Measurements from ENCODE around the gene NOD2.
A peak's percentile ranks its signal among the peaks of the same experiment; 100 is the strongest.

NOD2 gene

DNA sequence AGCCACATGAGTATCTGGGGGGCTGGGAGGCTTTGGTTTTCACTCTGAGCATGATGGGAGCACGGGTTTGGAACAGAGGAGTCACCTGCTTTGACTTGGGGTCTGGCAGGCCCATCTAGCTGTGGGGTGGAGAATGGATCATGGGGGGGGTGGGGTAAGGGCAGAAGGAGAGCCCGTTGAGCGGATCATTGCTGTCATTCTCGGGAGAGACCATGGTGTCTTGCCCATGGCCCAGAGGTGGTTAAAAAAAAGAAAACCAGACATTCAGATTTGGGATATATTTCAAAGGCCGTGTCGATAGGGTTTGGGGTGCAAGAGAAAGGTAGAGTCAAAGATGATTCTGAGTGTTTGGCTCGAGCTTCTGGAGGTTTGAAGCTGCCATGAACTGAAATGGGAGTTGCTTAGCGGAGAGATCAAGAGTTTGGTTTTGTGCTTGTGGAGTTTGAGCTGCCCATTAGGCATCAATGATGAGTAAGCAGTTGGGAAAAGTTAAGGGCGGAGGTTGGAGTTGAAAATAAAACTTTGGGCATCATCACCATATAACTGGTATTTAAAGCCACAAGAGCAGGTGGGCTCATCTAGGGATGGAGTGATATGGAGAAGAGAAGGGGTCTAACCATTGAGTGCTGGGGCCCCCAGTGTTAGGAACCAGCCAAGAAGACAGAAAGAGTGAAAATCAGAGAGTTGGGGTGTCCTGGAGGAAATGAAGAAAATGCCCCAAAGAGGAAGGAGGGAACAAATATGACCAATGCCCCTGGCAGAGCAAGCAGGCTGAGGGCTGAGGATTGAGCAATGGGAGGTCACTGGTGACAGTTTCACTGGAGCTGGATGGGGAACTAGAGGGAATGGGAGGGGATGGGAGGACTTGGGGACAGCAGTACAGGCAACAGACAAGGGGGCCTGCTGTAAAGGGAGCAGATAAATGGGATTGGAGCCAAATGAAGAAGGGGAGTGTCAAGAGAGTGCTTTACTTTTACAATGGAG, 1.9 kb downstream of the NOD2 start:
- peak in 1 of 2 donors; percentile 70 for DNase-seq

DNA sequence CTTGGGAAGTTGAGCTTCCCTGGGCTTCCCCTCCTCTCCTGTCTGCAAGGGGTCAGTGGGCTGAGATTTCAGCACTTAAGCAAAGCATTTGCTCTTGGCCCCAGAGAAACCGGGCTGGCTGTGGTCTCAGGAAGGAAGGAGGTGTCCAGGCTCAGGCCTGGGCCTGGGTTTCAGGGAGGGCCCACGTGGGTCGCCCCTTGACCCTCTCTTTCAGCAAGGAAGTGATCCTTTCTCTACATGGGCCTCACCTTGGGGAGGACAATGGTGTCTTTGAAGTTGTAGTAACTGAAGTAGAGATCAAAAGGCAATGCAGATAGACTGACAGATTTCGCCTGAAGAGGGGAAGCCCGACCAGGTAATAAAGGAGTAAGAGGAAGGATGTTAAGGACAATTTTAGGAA, 2.7 kb downstream of the NOD2 start:
- DNase-seq: peak in 1 of 2 donors; percentile 48

DNA sequence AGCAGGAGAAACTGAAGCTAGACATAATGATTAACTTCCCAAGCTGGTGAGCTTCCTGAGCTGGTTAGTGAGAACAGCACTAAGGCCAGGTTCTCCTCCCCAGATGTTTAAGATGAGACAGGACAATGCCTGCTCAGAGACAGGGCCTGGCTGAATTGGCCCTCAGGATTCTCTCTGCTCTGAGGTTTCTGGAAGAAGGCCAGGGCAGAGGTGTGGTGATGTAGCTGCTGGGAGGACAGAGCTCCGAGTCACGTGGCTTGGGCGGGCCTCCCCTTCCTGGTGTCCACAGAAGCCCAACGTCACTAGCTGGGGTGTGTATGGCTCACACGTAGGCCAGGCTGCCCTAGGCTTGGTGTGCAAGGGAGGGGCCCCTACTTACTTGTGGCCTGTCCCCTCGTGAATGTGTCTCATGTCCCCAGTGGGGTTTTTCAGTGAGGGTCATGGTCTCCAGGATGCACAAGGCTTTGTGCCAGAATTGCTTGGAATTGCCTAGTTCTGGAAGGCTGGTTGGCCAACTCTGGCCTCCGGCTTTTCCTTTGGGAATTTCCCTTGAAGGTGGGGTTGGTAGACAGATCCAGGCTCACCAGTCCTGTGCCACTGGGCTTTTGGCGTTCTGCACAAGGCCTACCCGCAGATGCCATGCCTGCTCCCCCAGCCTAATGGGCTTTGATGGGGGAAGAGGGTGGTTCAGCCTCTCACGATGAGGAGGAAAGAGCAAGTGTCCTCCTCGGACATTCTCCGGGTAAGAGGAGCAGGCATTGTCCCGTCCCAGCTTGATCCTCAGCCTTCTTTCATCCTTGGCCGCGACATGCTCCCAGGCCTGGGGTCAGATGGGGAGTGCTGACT, 3.4 kb downstream of the NOD2 start:
- peak; percentile 84 to 90 for DNase-seq

DNA sequence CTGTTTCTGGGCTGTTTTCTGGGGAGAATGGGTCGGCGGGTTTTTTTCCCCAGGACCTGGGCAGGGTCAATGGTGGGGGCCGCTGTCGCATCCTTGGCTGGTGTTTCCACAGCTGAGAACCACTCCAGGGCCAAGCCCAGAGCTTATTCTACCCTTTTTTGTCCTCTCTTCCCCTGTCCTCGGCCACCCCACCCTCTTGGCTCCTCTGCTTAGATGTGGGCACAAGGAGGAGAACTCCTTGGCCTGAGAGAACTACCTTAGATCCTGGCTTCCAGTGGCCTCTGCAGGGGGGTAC, 4.0 kb downstream of the NOD2 start:
- DNase-seq: no peak

DNA sequence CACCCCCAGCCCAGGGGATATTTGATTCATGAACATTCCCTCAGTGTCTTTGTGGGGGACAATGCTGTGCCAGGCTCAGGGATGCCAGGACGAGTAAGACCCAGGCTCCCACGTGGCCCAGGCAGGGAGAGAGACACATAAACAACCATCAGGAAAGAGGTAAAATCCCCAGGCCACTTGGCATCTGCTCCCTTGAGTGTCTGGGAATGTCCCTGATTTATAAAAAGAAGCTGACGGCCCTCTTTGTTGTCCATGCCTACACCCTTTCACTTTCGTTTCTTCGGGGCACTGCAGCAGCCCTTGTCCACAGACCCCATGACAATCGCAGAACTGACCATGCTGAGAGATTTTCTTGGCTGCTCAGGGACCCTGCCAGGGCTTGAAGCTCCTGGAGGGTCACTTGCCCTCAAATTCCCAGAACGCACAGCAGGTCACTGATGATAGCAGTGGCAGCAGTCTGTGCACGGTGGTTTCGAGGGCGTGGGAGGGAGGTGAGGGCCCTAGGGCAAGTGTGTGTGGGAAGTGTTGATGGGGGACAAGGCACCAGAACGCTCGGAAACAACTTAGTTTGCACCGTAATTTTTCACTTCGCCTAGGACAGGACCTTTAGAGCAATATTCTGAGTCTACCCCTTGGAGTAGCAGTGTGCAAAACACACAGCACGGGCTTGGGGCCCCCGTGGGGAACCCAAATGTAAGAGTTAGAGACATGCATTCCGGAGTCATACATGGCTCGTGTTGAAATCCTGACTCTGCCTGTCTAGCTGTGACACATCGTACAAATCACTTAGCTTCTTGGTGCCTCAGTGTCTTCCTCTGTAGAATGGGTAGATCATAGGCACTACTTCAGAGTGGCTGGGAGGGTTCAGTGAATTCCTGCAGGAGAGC, 4.7 kb downstream of the NOD2 start:
- DNase-seq: peak; percentile 46 to 71

DNA sequence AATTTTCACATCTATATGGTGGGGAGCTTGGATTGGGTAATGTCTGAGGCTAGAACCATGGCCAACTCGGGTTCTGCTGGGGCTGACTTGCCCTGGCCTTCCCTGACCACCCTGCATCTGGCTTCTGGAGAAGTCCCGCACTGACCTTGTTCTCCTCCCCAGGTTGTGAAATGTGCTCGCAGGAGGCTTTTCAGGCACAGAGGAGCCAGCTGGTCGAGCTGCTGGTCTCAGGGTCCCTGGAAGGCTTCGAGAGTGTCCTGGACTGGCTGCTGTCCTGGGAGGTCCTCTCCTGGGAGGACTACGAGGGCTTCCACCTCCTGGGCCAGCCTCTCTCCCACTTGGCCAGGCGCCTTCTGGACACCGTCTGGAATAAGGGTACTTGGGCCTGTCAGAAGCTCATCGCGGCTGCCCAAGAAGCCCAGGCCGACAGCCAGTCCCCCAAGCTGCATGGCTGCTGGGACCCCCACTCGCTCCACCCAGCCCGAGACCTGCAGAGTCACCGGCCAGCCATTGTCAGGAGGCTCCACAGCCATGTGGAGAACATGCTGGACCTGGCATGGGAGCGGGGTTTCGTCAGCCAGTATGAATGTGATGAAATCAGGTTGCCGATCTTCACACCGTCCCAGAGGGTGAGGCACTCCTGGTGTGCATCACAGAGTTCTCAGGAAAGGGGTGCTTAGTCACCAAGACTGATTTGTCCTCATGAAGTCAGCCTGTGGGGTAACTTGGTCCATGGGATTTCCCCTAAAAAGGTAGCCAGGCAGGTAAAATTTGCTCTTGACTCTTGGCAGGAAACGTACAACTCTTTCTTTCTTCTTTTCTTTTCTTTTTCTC, 6.1 kb downstream of the NOD2 start:
- DNase-seq: peak; percentile 73 to 79

DNA sequence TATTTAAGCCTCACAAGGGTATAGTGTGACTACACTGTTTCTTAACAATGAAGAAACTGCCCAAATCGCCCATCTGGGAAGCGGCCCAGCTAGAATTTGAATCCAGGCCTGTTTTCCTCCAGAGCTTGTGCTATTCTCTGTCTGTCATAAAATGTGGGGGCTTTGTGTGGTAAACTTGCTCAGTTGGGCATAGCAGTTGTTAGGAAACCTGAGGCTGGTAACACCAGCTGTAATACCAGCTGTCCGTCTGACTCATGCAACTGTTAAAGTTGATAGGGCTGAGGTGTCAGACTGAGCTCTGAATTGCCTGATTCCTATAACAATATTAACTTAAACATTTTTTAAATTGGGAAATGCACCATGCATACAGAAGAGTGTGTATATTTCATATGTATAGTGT, 9.3 kb downstream of the NOD2 start:
- DNase-seq: no peak

DNA sequence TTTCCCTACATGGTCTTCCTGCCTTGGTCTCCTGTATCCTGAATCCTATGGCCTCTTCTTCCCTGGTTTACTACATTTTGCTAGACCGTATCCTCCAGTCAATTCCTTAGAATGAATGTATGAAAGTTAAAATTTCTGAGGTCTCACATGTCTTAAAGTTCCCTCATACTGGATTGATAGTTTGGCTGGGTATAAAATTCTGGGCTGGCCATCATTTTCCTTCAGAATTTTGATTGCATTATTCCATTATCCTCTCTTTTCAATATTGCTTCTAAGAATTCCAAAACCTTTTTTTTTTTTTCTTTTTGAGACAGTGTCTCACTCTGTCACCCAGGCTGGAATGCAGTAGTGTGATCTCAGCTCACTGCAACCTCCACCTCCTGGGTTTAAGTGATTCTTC, 10.8 kb downstream of the NOD2 start:
- no peak for DNase-seq

DNA sequence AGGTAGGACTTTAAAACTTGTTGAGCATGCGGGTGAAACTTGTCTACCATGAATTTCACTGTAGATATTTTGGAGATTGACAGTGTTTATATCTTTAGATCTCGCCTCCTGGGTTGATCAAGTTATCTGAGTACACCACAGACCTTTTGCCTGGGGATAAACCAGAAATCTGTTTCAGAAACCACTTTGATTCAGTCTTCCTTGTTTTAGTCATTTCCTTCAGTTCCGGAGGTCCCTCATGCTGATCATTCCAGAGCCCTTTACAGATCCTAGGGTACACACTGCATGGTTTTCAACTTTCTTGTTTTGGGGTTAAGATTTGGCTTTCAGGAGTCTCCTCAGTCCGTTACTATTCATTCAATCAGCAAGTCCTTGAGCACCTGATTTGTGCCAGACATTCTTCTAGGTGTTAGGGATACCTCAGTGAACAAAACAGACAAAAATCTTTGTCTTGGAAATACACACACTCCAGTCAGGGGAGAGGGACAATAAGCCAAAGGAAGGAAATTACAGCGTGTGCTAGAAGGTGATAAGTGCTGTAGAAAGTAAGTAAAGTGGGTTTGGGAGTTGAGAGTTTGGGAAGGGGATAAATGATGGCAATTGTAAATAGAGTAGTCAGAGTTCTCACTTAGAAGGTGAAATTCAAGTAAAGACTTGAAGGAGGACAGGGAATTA, 12.2 kb downstream of the NOD2 start:
- DNase-seq: no peak

DNA sequence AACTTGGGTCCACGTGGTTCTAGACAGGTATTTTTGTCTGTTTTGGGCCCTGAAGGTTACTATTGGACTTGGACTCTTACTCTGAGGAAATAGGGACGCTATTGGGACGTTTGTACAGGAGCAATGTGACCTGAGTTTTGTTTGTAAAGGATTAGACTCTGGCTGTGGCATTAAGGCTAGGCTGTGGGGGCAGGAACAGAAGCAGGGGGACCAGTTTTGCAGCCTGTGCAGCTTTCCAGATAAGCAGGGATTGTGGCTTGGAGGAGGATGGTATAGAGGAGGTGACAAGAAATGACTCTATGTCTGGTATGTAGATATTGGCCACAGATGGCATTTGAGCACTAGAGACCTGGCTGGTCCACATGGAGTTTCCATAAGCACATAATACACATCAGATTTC, 12.8 kb downstream of the NOD2 start:
- DNase-seq: no peak

DNA sequence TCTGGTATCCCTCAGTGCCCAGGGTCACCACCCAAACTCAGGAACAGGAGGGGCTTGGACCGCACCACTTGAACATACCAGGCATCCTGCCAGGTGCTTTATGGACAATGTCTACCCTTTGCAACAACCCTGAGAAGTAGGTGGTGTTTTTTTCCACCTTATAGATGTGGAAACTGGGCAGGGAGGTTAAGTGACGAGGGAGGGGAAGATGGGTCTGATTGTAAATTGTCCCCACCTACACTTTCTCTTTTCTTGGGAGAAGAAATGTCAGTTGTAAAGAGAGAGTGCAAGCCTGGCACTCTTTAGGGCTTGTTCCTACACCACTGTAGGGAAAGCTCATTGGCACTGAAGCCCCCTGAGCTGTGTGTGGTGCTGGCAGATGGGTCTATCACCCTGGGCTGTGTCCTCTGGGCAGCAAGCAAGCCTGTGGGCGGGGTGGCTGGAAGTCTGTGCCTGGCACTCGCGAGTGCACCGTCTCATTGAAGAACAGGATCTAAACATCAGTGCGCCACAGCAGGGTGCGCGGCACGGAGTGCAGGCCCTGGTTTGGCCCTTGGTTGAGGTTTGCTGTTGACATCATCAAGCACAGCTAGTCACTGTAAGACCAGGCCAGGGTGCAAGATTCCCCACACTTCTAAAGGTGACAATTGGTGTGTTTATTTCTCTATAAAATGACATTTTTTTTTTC, 15.1 kb downstream of the NOD2 start:
- DNase-seq: no peak

DNA sequence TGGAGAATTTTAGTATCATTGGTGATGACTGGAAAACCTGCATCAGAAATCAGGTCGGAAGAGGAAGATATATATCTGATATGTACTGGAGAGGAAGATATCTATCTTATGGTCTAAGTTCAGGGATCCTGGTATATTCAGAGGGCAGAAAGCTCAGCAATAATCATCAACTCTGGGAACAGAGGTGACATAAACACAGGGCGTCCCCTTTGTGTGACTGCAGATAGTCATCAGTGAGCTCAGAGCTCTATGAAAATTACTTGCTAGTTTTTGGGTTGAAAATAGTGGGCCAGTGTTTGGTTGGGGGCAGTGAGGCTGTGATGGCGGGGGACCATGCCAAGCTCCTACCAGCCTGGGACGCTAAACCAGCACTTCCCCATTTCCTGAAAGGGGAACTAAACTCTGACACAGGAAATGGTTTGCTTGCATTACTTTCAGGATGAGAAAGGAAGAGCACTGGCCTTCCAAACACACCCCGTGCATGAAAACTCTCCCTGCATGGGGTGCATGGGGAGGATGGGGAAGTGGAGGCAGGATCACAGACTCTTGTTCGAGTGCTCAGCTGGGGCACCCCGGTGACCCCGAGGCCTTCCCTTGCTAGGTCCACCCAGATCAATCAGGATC, 15.8 kb downstream of the NOD2 start:
- DNase-seq: peak in 1 of 2 donors; percentile 46

DNA sequence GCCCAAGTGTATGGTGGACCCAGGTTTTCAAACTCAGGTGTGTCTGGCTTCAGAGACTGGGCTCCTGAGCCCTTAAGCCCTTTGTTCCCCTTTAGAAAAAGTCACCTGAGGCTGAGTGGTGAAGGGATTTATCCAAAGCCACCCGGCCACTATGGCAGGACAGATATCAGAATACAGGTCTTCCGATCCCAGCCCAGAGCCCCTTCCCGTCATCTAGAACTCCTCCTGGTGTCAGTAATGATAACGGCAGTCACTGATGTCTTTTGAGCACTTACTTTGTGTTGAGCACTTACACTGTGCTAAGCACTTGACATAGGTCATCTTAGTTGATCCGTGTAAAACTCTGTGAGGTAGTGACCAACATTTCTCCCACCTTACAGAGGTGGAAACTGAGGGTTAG, 16.6 kb downstream of the NOD2 start:
- DNase-seq: no peak

DNA sequence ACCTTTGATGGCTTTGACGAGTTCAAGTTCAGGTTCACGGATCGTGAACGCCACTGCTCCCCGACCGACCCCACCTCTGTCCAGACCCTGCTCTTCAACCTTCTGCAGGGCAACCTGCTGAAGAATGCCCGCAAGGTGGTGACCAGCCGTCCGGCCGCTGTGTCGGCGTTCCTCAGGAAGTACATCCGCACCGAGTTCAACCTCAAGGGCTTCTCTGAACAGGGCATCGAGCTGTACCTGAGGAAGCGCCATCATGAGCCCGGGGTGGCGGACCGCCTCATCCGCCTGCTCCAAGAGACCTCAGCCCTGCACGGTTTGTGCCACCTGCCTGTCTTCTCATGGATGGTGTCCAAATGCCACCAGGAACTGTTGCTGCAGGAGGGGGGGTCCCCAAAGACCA, 17.6 kb downstream of the NOD2 start:
- no peak for DNase-seq

DNA sequence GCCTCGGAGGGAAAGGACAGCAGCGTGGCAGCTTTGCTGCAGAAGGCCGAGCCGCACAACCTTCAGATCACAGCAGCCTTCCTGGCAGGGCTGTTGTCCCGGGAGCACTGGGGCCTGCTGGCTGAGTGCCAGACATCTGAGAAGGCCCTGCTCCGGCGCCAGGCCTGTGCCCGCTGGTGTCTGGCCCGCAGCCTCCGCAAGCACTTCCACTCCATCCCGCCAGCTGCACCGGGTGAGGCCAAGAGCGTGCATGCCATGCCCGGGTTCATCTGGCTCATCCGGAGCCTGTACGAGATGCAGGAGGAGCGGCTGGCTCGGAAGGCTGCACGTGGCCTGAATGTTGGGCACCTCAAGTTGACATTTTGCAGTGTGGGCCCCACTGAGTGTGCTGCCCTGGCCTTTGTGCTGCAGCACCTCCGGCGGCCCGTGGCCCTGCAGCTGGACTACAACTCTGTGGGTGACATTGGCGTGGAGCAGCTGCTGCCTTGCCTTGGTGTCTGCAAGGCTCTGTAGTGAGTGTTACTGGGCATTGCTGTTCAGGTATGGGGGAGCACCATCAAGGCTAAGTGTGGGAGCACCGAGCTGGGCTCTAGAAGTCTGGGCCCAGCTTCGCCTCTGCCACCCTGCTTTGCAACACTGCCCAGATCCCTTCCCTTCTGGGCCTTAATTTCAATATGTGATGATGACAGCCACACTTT, 18.6 kb downstream of the NOD2 start:
- DNase-seq: no peak

DNA sequence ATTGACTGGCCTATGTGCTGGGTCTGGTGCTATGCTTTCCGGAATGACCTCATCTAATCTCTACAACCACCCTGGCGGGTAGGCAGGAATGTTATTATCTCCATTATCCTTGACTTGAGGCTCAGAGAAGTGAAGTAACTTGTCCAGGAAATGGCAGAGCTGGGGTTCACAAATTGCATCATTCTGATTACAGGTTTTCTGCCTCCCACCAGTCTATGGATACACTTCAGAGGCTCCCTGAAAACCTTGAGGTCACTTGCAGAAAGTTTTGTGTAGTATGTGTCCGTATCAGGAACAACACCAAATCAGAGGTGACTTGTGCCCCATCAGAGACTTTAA, 19.1 kb downstream of the NOD2 start:
- no peak for DNase-seq

DNA sequence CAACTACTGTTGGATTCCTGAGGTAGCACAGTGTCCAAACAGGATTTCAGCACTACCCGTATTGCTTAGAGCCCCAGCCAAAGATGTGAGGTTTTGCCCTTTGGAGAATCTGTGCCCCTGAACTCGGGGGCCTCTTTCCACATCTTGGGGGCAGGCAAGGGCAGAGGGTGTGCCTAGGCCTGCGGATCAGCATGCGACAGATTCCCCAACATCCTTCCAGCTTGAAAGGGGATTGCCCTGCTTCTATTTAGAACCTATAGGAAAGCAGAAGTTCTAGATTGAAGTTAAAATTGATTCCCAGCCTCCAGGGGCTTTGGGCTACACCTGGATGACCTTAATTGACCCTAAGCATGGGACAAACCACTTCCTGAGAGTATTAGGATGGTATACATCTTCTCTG, 19.6 kb downstream of the NOD2 start:
- no peak for DNase-seq

DNA sequence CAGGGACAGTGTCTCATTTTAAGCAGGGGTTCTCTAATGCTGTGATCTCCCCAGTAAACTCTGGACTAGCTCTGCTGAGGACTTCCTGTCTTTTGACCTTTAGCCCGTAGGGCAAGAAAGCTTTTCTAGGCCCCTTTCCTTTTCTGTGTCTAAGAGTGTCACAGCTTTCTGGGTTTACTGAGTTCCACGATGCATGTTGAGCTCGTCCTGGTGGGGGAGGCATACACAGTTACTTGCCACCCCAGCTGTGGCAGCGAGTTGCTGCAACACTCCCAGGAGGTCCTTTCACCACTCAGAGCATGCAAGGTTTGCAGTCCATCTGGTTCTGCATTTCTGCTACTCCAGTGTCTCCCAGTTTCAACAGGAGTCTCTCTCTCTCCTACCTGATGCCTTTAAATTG, 23.7 kb downstream of the NOD2 start:
- DNase-seq: no peak

DNA sequence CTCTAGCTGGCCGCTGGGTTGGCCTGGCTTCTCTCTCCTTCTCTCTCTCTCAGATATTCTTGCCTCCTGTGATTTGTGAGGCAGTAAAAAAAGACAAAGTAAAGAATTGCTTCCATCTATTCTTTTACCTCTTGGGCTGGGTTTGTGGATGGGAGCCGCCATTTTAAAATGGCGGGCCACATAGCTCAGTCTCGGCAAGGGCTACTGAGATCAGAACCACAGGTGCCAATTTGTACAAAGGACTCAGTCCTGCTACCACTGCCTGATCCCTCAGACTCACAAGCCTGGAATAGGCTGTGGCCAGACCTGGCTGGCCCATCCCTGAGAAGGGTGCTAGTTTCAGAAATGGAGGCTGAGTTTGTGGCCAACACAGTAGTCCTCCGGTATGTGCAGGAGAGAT, 24.1 kb downstream of the NOD2 start:
- DNase-seq: no peak
